Thoracic aorta (tissue), 2 donors: Measurements from ENCODE around the gene ZNF792. TPM values are rescaled to one million over a fixed set of nuclear protein-coding genes. Genes with fewer than 3 reads are reported as not detected.

Source experiments
- ATAC-seq: fragments of 150-250 bp; one replicate; pipeline ENCODE4 v1.8.0; 2017; ENCODE audit warnings: low read depth; ENCODE audit not compliant: insufficient number of reproducible peaks, low FRiP score
- DNase-seq: peaks from one replicate; pipeline ENCODE4 v3.0.0-alpha.2; 2020; ENCODE audit warnings: low spot score
- H3K27ac ChIP-seq, 2 donors: fragments of 200-600 bp; sonication (generic); 1 replicate in 1 of 2; 2 replicates in 1 of 2; pipeline ENCODE4 v1.5.1; 2016; ENCODE audit warnings: mild to moderate bottlenecking in 2 of 2, moderate library complexity in 2 of 2
- H3K27me3 ChIP-seq: fragments of 200-600 bp; sonication (generic); replicated peaks from 2 replicates; pipeline ENCODE4 v1.6.0; 2016; ENCODE audit warnings: mild to moderate bottlenecking; ENCODE audit not compliant: insufficient read depth
- H3K36me3 ChIP-seq: fragments of 200-600 bp; sonication (generic); one replicate; pipeline ENCODE4 v1.5.1; 2016
- H3K4me1 ChIP-seq, 2 donors: fragments of 200-600 bp; sonication (generic); 1 replicate in 1 of 2; 2 replicates in 1 of 2; pipeline versions ENCODE4 v1.5.1 to v1.6.0; 2016; ENCODE audit warnings: low read depth in 2 of 2, mild to moderate bottlenecking in 1 of 2; ENCODE audit not compliant: control insufficient read depth in 1 of 2
- H3K4me3 ChIP-seq: fragments of 200-600 bp; sonication (generic); 2 replicates; pipeline ENCODE4 v1.5.1; 2016; ENCODE audit warnings: mild to moderate bottlenecking
- H3K9me3 ChIP-seq: fragments of 200-600 bp; sonication (generic); 2 replicates; pipeline ENCODE4 v1.5.1; 2016
- CTCF ChIP-seq: fragments of 200-600 bp; sonication (generic); IDR thresholded peaks from one replicate; pipeline ENCODE4 v1.5.1; 2019; ENCODE audit warnings: antibody characterized with exemption
- total RNA-seq, 2 donors: library from RNA; depleted of rRNA; stranded (reverse); fragments of >200 nt; gene quantifications; one replicate each; pipeline versions ENCODE4 v1.1.0 to v1.2.3, GENCODE V29; 2016

ZNF792 gene
- total RNA-seq, 2 donors from 2014 or later: 5.5 to 8.5 TPM

- Histone ChIP-seq H3K4me1 (peaks cover 8 to 23% of the 10 kb centered on the region in 2 donors), H3K4me3 (no peak overlapping the region), H3K27ac (no peak overlapping the region), H3K9me3 (peaks cover 53% of the 10 kb centered on the region), H3K36me3 (peaks cover 43% of the 10 kb centered on the region), H3K27me3 (no peaks in the 10 kb centered on the region)
- ATAC-seq (no peak), DNase-seq (no peak)
- TF ChIP-seq CTCF: no peak
Measured at GRCh38 chr19:34959021-34959420, 5.0 kb downstream of the ZNF792 start.

GRCh38 chr19:34957830-34958751 is 5.9 kb downstream of the ZNF792 start:
- Histone ChIP-seq H3K27me3 (no peaks in the 10 kb centered on the region), H3K4me3 (no peak overlapping the region), H3K36me3 (peaks cover 43% of the 10 kb centered on the region), H3K27ac (no peak overlapping the region), H3K9me3 (peaks cover 61% of the 10 kb centered on the region), H3K4me1 (peaks cover 8 to 19% of the 10 kb centered on the region in 2 donors)
- TF ChIP-seq CTCF: no peak
- ATAC-seq (no peak), DNase-seq (no peak)

GRCh38 chr19:34953092-34953491 is 10.9 kb downstream of the ZNF792 start:
- Histone ChIP-seq H3K27me3 (no peaks in the 10 kb centered on the region), H3K9me3 (peaks cover 66% of the 10 kb centered on the region), H3K4me3 (no peak overlapping the region), H3K27ac (no peak overlapping the region), H3K4me1 (no peaks in the 10 kb centered on the region), H3K36me3 (peaks cover 21% of the 10 kb centered on the region)
- DNase-seq (no peak), ATAC-seq (no peak)
- TF ChIP-seq CTCF: no peak

GRCh38 chr19:34943861-34944573 is 20.0 kb downstream of the ZNF792 start:
- no peak for DNase-seq
- no peak for TF ChIP-seq CTCF
- Histone ChIP-seq H3K9me3 (peaks cover 33% of the 10 kb centered on the region), H3K27ac (no peak overlapping the region), H3K4me1 (no peaks in the 10 kb centered on the region), H3K36me3 (peaks cover 24% of the 10 kb centered on the region), H3K4me3 (no peak overlapping the region), H3K27me3 (no peaks in the 10 kb centered on the region)
- ATAC-seq: no peak

- H3K27ac ChIP-seq: no peak overlapping the region
- no peak for TF ChIP-seq CTCF
- H3K27me3 ChIP-seq: no peaks in the 10 kb centered on the region
- H3K36me3 ChIP-seq: peaks cover 22% of the 10 kb centered on the region
- no peak for ATAC-seq
- H3K4me1 ChIP-seq: no peaks in the 10 kb centered on the region
- DNase-seq: no peak
- H3K9me3 ChIP-seq: peaks cover 9% of the 10 kb centered on the region
- no peak overlapping the region for H3K4me3 ChIP-seq
Measured at GRCh38 chr19:34938886-34939285, 25.1 kb downstream of the ZNF792 start.
